ENCODE measurements around the gene SH2B2. TPM values are rescaled to one million over a fixed set of nuclear protein-coding genes. Genes with fewer than 3 reads are reported as not detected.

Gene SH2B2
- total RNA-seq, 1 donor from 2014 or later = 32.1 TPM

GRCh38 chr7:102319671-102320070, 33.0 kb downstream of the SH2B2 start:
- DNase-seq = no peak
- TF ChIP-seq CTCF (IDR thresholded peaks at IDR 0.05) = no peak

GRCh38 chr7:102320181-102320580, 33.5 kb downstream of the SH2B2 start:
- no peaks in the 10 kb centered on the region for H3K27me3 Mint-ChIP-seq
- no peak for TF ChIP-seq CTCF (IDR thresholded peaks at IDR 0.05)
- H3K36me3 Mint-ChIP-seq (ENCODE audit: low read depth) = peaks cover 62% of the 10 kb centered on the region
- ChIA-PET POLR2A (interaction anchor here (1.2 to 1.6 kb wide), 2 partner anchors 10 to 33 kb away, joined by 3 to 10 read pairs; partner anchors contain the start of gene SH2B2), CTCF (interaction anchor here (1.1 kb wide), 1 partner anchor 34 kb away, joined by 4 read pairs; the partner anchor contains the start of gene SH2B2)
- no peak overlapping the region for H3K4me3 Mint-ChIP-seq
- H3K27ac Mint-ChIP-seq = peak overlapping the region; percentile 30
- intact Hi-C loops (cut with micrococcal nuclease) = loop anchor here (2.0 to 5.0 kb wide), 2 partner anchors 13 to 72 kb away; no protein-coding TSS in a partner anchor
- no peak for DNase-seq
- no peak for ATAC-seq (ENCODE audit: low read depth)
- peaks cover 34% of the 10 kb centered on the region for H3K4me1 Mint-ChIP-seq
- no peaks in the 10 kb centered on the region for H3K9me3 Mint-ChIP-seq

More at GRCh38 chr7:102319671-102320070, 33.0 kb downstream of the SH2B2 start:
- Mint-ChIP-seq H3K9me3 (no peaks in the 10 kb centered on the region), H3K36me3 (ENCODE audit: low read depth) (peaks cover 67% of the 10 kb centered on the region), H3K27me3 (no peaks in the 10 kb centered on the region), H3K4me1 (peaks cover 34% of the 10 kb centered on the region), H3K4me3 (no peak overlapping the region), H3K27ac (peak overlapping the region; percentile 64)
- intact Hi-C loops (cut with micrococcal nuclease) = loop anchor here (2.0 to 5.0 kb wide), 2 partner anchors 13 to 73 kb away; no protein-coding TSS in a partner anchor
- CTCF ChIA-PET = interaction anchor here (1.1 kb wide), 1 partner anchor 33 kb away, joined by 4 read pairs; the partner anchor contains the start of gene SH2B2
- ATAC-seq (ENCODE audit: low read depth) = no peak
- POLR2A ChIA-PET = interaction anchor here (1.2 to 1.9 kb wide), 2 partner anchors 10 to 33 kb away, joined by 3 to 6 read pairs; partner anchors contain the start of gene SH2B2

- ChIA-PET POLR2A (interaction anchor here (0.8 to 1.6 kb wide), 2 partner anchors 14 to 33 kb away, joined by 4 to 10 read pairs; partner anchors contain the start of gene SH2B2), CTCF (interaction anchor here (0.7 to 1.7 kb wide), 3 partner anchors 42 to 71 kb away, joined by 3 to 6 read pairs (median 3); no protein-coding TSS in a partner anchor)
- no peak for DNase-seq
- no peak for ATAC-seq (ENCODE audit: low read depth)
- TF ChIP-seq CTCF (IDR thresholded peaks at IDR 0.05) = no peak
- H3K4me3 Mint-ChIP-seq = no peak overlapping the region
- H3K9me3 Mint-ChIP-seq = no peaks in the 10 kb centered on the region
- intact Hi-C loops (cut with micrococcal nuclease) = loop anchor here (2.0 to 5.0 kb wide), 2 partner anchors 14 to 72 kb away; no protein-coding TSS in a partner anchor
- H3K4me1 Mint-ChIP-seq = peaks cover 34% of the 10 kb centered on the region
- H3K36me3 Mint-ChIP-seq (ENCODE audit: low read depth) = peaks cover 58% of the 10 kb centered on the region
- no peak overlapping the region for H3K27ac Mint-ChIP-seq
- no peaks in the 10 kb centered on the region for H3K27me3 Mint-ChIP-seq
Observed at GRCh38 chr7:102320601-102321350, 34.1 kb downstream of the SH2B2 start.

- ATAC-seq (ENCODE audit: low read depth) (peak; percentile 86), DNase-seq (peak; percentile 45)
- H3K36me3 Mint-ChIP-seq (ENCODE audit: low read depth) = peaks cover 53% of the 10 kb centered on the region
- ChIA-PET CTCF (interaction anchor here (0.7 to 1.7 kb wide), 4 partner anchors 42 to 70 kb away, joined by 3 to 6 read pairs (median 3); no protein-coding TSS in a partner anchor), POLR2A (interaction anchor here (0.7 to 1.6 kb wide), 4 partner anchors 15 to 34 kb away, joined by 4 to 10 read pairs (median 4); partner anchors contain the start of gene SH2B2)
- H3K4me1 Mint-ChIP-seq = peaks cover 34% of the 10 kb centered on the region
- intact Hi-C loops (cut with micrococcal nuclease) = loop anchor here (2.0 to 5.0 kb wide), 2 partner anchors 15 to 71 kb away; no protein-coding TSS in a partner anchor
- no peak for TF ChIP-seq CTCF (IDR thresholded peaks at IDR 0.05)
- H3K27me3 Mint-ChIP-seq = no peaks in the 10 kb centered on the region
- no peak overlapping the region for H3K27ac Mint-ChIP-seq
- H3K9me3 Mint-ChIP-seq = no peaks in the 10 kb centered on the region
- no peak overlapping the region for H3K4me3 Mint-ChIP-seq
Observed at GRCh38 chr7:102321351-102322201, 34.9 kb downstream of the SH2B2 start.

Data from activated B cell treated with CpG ODN at 0.5 μM for 24 hours (primary cell).